GM12878 (cell line): Measurements from ENCODE around the gene LSM12.

Experiments used
- CBX5 ChIP-seq: sonication (generic); IDR thresholded peaks from 2 replicates; pipeline ENCODE4 v1.6.1; 2016; ENCODE audit warnings: low read depth, moderate library complexity, mild to moderate bottlenecking, inconsistent platforms
- CHD1 ChIP-seq: IDR thresholded peaks from 2 replicates; pipeline ENCODE4 v1.6.1; 2012; ENCODE audit warnings: low read depth, low read length, improper control_type of control experiment
- EP300 ChIP-seq, 2 experiments: fragments of 150-350 bp in 1 of 2; IDR thresholded peaks; 2 replicates each; pipeline ENCODE4 v1.6.1; 2011 to 2012; ENCODE audit warnings: low read depth in 2 of 2, low read length in 2 of 2, borderline replicate concordance in 1 of 2, improper control_type of control experiment in 1 of 2, inconsistent platforms in 1 of 2; ENCODE audit not compliant: control insufficient read depth in 1 of 2
- EZH2 ChIP-seq: IDR thresholded peaks from 2 replicates; pipeline ENCODE4 v1.6.1; 2012; ENCODE audit warnings: low read depth, mild to moderate bottlenecking, control low read depth, inconsistent platforms, low read length, borderline replicate concordance; ENCODE audit not compliant: control insufficient read depth
- FOXM1 ChIP-seq: IDR thresholded peaks from 2 replicates; pipeline ENCODE4 v1.6.1; 2012; ENCODE audit warnings: low read depth, mild to moderate bottlenecking, inconsistent platforms, low read length, moderate library complexity
- MTA2 ChIP-seq: fragments of 450-650 bp; IDR thresholded peaks from 2 replicates; pipeline ENCODE4 v1.6.1; 2016; ENCODE audit warnings: low read depth, mild to moderate bottlenecking, moderate library complexity
- POLR2AphosphoS5 ChIP-seq: IDR thresholded peaks from 2 replicates; pipeline ENCODE4 v1.6.1; 2011; ENCODE audit warnings: mild to moderate bottlenecking, low read length, inconsistent platforms
- SP1 ChIP-seq: IDR thresholded peaks from one replicate; pipeline ENCODE4 v1.6.1; 2011; ENCODE audit warnings: low read depth, low read length
- YY1 ChIP-seq: IDR thresholded peaks from 2 replicates; pipeline ENCODE4 v1.6.1; 2011; ENCODE audit warnings: low read depth, mild to moderate bottlenecking, low read length
- TF ChIP-seq, protein P1 (sequence below), 3 experiments: IDR thresholded peaks in 2 of 3; conservative IDR thresholded peaks in 1 of 3; 2 replicates each; pipeline ENCODE4 v1.5.1; 2011; ENCODE audit warnings: low read depth in 3 of 3, low read length in 3 of 3, mild to moderate bottlenecking in 3 of 3, control low read depth in 2 of 3, moderate library complexity in 2 of 3, inconsistent platforms in 1 of 3, mixed read lengths in 1 of 3; ENCODE audit not compliant: control insufficient read depth in 2 of 3, insufficient read depth in 1 of 3; ENCODE audit errors: extremely low read depth in 1 of 3
- TF ChIP-seq, protein P2 (sequence below): IDR thresholded peaks from 2 replicates; pipeline ENCODE4 v1.6.1; 2011; ENCODE audit warnings: low read depth, mild to moderate bottlenecking, low read length, moderate library complexity, borderline replicate concordance; ENCODE audit errors: extremely low read depth

DNA sequence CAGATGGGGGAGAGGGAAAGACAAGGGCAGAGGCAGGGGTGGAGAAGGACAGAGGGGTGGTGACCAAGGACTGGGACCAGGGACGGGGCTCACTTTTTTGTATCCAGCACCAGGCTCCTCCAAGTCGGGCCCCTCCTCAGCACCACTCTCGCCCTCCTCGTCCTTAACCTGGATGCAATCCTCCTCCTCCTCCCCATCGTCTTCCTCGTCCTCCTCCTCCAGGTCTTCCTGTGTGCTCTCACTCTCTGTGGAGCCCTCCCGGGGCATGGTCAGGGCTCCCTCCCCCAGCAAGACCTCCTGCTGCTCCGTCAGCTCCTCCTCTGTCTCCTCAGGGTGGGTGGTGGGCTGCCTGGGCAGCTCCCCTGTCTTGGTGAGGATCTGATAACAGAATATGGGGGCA is 20.8 kb upstream of the LSM12 start:
- TF ChIP-seq YY1 (no peak), FOXM1 (no peak), SP1 (no peak), POLR2AphosphoS5 (no peak), EZH2 (no peak), CBX5 (no peak), MTA2 (no peak), CHD1 (no peak), EP300 (IDR thresholded peaks at IDR 0.05; ENCODE audit: borderline replicate concordance in 1 of 2, control insufficient read depth in 1 of 2, low read depth in 2 of 2, low read length in 2 of 2) (no peak)
- TF ChIP-seq, protein P1, sequence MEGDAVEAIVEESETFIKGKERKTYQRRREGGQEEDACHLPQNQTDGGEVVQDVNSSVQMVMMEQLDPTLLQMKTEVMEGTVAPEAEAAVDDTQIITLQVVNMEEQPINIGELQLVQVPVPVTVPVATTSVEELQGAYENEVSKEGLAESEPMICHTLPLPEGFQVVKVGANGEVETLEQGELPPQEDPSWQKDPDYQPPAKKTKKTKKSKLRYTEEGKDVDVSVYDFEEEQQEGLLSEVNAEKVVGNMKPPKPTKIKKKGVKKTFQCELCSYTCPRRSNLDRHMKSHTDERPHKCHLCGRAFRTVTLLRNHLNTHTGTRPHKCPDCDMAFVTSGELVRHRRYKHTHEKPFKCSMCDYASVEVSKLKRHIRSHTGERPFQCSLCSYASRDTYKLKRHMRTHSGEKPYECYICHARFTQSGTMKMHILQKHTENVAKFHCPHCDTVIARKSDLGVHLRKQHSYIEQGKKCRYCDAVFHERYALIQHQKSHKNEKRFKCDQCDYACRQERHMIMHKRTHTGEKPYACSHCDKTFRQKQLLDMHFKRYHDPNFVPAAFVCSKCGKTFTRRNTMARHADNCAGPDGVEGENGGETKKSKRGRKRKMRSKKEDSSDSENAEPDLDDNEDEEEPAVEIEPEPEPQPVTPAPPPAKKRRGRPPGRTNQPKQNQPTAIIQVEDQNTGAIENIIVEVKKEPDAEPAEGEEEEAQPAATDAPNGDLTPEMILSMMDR (IDR thresholded peaks at IDR 0.05 in 2 of 3, conservative IDR thresholded peaks at IDR 0.05 in 1 of 3; ENCODE audit: control insufficient read depth in 2 of 3, extremely low read depth in 1 of 3, insufficient read depth in 1 of 3, low read depth in 3 of 3, low read length in 3 of 3) = no peak
- TF ChIP-seq, protein P2, sequence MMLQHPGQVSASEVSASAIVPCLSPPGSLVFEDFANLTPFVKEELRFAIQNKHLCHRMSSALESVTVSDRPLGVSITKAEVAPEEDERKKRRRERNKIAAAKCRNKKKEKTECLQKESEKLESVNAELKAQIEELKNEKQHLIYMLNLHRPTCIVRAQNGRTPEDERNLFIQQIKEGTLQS = no peak
